Prostate gland (tissue), 2 donors: ENCODE measurements around the gene CABP4.

Source experiments
- CTCF ChIP-seq, 4 experiments: fragments of 200-600 bp in 2 of 4; fragments of 450-650 bp in 2 of 4; sonication (generic) in 2 of 4; IDR thresholded peaks; 1 replicate in 3 of 4; 2 replicates in 1 of 4; pipeline ENCODE4 v1.5.1; 2016 to 2019; ENCODE audit warnings: antibody characterized with exemption in 4 of 4, mild to moderate bottlenecking in 2 of 4, moderate library complexity in 2 of 4
- POLR2A ChIP-seq: fragments of 450-650 bp; IDR thresholded peaks from one replicate; pipeline ENCODE4 v1.6.1; 2016; ENCODE audit warnings: antibody characterized with exemption, mild to moderate bottlenecking

- no peak for TF ChIP-seq POLR2A
- no peak for TF ChIP-seq CTCF (IDR thresholded peaks at IDR 0.05)
These were observed 39.4 kb downstream of the CABP4 start for GRCh38 chr11:67494371-67495233.
